GM12873 (cell line): ENCODE measurements around the gene MYH15.

Experiments used
- TF ChIP-seq, protein P1 (sequence below): IDR thresholded peaks from 2 replicates; pipeline ENCODE4 v1.5.1; 2012; ENCODE audit warnings: low read depth, mild to moderate bottlenecking, moderate library complexity, low read length, control low read depth; ENCODE audit not compliant: insufficient read depth; ENCODE audit errors: missing control alignments

Gene MYH15

DNA sequence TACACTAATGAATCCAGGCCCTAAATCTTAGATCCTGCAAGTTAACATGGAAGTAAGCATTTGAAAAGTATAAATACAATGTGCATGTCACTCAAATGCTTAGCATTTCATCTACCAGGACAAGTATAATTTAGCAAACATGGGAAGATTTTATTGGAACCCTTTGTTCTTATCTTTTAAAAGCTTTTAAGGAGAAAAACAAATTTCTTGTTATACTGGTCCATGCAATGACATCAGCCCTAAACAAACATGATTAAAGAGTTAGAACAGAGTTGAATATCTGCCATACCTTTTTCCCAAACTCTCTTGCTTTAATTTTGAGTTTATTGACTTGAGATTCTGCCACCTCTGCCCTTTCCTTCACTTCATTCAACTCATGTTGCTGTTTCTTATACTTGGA lies 127.1 kb downstream of the MYH15 start:
- TF ChIP-seq, protein P1, sequence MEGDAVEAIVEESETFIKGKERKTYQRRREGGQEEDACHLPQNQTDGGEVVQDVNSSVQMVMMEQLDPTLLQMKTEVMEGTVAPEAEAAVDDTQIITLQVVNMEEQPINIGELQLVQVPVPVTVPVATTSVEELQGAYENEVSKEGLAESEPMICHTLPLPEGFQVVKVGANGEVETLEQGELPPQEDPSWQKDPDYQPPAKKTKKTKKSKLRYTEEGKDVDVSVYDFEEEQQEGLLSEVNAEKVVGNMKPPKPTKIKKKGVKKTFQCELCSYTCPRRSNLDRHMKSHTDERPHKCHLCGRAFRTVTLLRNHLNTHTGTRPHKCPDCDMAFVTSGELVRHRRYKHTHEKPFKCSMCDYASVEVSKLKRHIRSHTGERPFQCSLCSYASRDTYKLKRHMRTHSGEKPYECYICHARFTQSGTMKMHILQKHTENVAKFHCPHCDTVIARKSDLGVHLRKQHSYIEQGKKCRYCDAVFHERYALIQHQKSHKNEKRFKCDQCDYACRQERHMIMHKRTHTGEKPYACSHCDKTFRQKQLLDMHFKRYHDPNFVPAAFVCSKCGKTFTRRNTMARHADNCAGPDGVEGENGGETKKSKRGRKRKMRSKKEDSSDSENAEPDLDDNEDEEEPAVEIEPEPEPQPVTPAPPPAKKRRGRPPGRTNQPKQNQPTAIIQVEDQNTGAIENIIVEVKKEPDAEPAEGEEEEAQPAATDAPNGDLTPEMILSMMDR: no peak

DNA sequence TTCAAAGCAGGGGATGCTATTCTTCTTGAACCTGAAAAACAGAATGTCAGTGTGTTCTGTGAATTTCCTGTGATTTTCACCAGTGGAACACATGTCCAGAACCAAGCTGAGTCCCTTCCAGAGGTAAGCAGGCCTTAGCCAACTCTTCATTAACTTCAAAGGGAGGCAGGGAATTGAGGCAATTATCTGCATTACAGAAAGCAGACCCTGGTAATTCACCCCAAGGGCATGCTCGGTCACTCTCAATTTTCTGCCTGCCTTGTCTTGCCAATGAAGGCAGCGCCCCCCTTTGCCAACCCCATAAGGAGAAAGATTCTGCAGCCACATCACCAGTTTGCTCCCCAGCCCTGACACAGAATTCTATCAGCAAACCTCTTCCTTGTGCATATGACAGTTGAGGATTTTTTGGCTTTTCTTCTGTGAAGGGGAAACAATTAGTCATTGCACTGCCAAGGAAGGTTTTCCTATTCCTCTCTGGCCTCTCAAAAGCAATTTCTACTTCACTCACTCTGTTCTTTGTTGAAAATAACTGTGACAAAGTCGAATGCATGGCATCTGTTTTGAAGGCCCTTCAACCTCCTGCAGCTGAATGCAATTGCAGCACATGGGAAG lies 128.8 kb downstream of the MYH15 start:
- TF ChIP-seq, protein P1: no peak

DNA sequence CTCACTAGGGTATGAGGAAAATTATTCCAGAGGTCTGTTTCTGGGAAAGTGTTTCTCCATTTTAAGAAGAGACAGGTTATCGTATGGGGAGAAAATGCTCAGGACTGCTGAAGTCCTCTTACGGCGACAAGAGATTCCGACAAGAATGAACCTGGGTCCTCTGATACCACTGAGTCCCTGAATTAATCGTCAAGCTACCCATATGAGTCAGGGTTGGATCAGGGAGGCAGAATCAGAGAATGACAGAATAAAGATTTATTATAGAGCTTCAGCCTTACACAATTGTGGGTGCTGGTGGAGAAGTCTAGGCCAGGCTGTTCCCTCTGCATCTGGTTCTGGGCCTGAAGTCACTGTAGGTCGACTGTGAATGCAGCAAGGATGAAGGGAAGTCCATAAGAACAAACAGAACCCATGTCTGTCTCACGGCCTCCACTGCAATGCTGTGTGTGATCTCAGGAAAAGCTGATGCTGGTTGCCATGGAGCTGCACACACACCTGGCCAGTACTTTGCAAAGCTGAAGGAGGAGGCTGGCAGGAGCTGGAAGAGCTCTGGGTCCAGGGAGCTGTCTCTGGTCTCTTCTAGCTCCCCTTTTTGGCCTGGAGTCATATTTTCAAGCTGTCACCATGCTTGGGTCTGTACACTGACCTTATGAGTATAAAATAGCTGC lies 130.1 kb downstream of the MYH15 start:
- TF ChIP-seq, protein P1: no peak

DNA sequence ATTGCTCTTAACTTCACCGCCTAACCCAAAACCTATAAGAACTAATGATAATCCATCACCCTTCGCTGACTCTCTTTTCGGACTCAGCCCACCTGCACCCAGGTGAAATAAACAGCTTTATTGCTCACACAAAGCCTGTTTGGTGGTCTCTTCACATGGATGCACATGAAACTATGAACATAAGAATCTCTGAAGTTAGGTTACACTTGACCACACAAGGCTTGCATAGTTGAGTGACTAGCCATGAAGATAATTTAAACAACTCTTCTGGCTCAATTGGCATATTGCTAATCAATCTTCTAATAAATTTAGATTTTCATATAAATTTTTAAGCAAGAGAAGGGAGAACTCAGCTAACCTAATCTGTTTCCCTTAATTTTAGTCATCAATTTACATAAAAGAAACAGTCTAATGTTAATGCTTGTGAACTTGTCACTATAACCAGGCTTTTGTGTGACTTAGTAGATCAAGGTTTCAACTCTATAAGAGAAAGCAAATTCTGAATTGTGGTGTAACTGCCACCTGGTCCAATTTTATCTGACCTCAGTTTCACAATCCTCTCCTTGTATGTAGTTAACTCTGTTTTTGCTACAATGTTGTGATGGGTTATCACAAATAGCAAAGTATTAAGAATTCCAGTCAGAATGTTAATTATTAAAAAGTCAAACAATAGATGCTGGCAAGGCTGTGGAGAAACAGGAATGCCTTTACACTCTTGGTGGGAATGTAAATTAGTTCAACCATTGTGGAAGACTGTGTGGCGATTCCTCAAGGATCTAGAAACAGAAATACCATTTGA lies 132.0 kb downstream of the MYH15 start:
- TF ChIP-seq, protein P1: no peak

DNA sequence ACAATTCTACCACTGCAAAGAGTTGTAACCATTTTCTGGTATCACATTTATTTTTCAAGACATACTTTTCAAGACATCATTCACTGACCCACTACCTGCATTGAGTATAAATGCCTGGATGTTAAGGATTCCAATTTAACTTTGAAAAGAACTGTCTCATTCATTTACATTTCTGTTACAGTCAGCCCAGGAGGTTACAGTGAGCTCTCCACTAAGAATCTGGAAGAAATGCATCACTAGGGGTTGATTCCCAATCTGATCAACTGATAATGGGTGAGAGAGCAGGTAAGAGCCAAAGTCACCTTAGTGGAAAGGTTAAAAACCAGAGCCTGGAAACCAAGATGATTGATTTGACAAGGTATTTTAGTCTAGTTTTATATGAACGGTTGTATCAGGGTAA lies 133.0 kb downstream of the MYH15 start:
- TF ChIP-seq, protein P1: no peak

DNA sequence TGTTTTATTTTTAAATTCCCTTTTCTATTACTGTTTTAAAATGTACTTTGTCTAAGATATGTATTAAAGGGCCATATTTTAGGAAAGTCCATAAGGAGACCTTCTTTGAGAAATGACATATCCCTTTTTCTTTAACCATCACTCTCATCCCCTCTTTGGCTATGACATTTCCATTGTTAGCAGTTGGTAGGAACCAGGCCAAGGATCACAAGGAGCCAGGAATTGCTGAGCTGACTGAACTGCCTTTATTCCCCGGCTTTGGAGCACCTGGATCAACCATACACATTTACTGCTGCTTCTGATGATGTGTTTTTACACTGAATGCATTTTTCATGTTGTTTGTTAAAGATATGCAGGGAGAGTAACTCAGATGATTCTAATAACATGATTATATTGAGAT lies 134.4 kb downstream of the MYH15 start:
- TF ChIP-seq, protein P1: no peak

DNA sequence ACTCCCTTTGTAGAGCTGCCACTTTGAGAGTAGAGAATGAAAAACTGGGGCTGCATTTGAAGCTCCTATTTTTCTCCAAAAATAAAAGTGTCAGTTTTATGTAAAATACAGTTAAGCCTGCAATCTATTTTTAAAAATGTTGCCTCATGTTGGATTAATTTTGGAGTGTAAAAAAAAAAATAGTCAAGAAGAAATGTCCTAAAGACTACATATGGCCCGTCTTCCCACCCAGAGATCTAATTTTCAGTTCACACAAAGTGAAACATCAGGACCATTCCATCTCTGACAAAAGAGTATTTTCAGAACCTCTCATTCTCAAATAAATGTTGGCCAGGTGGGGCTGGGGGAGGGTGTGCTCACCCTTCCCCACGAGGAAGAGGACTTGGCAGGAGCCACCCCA lies 151.4 kb downstream of the MYH15 start:
- TF ChIP-seq, protein P1: no peak
